A549 treated with CORT108297 at 1 μM for 4 hours (cell line): ENCODE measurements around the gene EHD4. TPM values are rescaled to one million over a fixed set of nuclear protein-coding genes. Genes with fewer than 3 reads are reported as not detected.

ENCODE experiments used
- total RNA-seq: library from RNA; stranded (reverse); fragments of 200-300 nt; extraction: Qiagen RNA extraction; gene quantifications from 5 replicates; pipeline ENCODE4 v1.2.3, GENCODE V29; 2022

The EHD4 gene
- 10.0 to 12.4 TPM (median 11.4 TPM) in 5 replicates for total RNA-seq

GRCh38 chr15:41972253-41973242 lies at the start of gene EHD4:
EHD4 (minus strand) TSS chr15:41972557; CDS start chr15:41972494, 63 bp downstream.

GRCh38 chr15:42020713-42021273 lies 48.4 kb upstream of the EHD4 start, which contains the start of gene PLA2G4E:
PLA2G4E (minus strand) TSS chr15:42021042; CDS start chr15:42021030, 12 bp downstream.

DNA sequence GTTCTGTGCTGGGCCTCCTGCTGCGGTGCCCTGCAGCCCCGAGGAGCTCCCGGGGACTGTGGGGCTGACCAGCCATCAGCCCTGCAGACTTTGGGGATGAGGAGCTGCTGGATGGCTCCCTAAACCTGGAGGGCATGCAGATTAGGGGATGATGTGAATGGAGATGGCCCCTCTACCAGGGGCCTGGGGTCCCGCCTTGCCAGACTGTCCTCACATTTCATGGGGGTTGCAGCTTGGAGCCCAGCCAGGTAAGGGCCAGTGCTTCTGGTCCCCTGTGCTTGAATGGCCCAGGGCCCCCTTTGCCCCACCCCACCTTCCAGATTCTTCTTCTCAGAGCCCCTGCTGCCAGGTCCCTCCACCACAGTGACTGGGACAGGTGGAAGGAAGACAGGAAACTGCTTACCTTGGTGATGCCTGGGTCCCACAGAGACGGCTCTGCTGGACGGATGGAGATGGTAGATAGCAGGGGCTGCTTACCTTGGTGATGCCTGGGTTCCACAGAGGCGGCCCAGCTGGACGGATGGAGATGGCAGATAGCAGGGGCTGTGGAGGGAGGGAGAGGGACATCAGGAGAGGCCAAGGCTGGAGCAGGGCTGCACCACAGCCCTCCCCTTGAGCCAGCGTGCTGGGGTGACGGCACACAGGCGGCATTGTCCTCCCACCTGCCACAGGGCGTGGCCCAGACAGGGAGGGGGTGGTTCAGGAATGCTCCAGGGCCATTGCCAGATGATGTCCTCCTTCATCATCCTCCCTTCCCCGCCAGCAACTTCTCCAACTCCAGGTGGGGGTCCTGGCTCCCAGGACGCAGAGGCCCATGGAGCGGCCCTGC lies 78.7 kb downstream of the EHD4 start, which contains the start of gene SPTBN5:
SPTBN5 (minus strand) TSS at position 632 of the 829 bp plus-strand sequence; CDS start at position 76, 556 bp downstream.

Other genes starting within 250 kb of the EHD4 start
- gene MAPKBP1, start 198.1 kb downstream of the EHD4 start, total RNA-seq = 3.2 to 5.3 TPM (median 5.2 TPM) in 5 replicates
- gene JMJD7, start 144.5 kb downstream of the EHD4 start, total RNA-seq = 2.7 to 4.2 TPM (median 3.7 TPM) in 5 replicates
- 2.1 to 3.5 TPM (median 2.4 TPM) in 5 replicates for gene PLA2G4B, start 133.7 kb downstream of the EHD4 start, total RNA-seq
- 0.17 to 0.27 TPM (median 0.24 TPM) in 5 replicates for gene SPTBN5, start 78.5 kb downstream of the EHD4 start, total RNA-seq
- 0.02 TPM in 1 of 5 replicates, not detected in the others for gene PLA2G4E, start 48.5 kb upstream of the EHD4 start, total RNA-seq
- 0.03 TPM in 1 of 5 replicates, not detected in the others for gene PLA2G4D, start 122.0 kb upstream of the EHD4 start, total RNA-seq
- not detected in 5 replicates for gene PLA2G4F, start 184.1 kb upstream of the EHD4 start, total RNA-seq
- gene VPS39, start 235.7 kb upstream of the EHD4 start, total RNA-seq = 13.6 to 17.8 TPM (median 16.2 TPM) in 5 replicates